HepG2 (cell line): ENCODE results near the gene GPR33. TPM values are rescaled to one million over a fixed set of nuclear protein-coding genes. Genes with fewer than 3 reads are reported as not detected.

Source experiments
- ATAC-seq: fragments of 200-7000 bp; cut with Tn5 transposase; 3 replicates; pipeline ENCODE4 v1.9.1; 2020; ENCODE audit warnings: mild to moderate bottlenecking, moderate library complexity
- BruUV-seq: library from RNA; stranded (reverse); fragments of 400-500 nt; replicated peaks from 2 replicates; lab custom pipeline; 2021; lab: Mats Ljungman, UMichigan
- CTCF ChIA-PET: fragments of 300-600 bp; formaldehyde crosslinking; extraction: SDS; loops from one replicate; lab custom pipeline; 2021; ENCODE audit warnings: low total read pairs, inconsistent platforms, low intra/inter-chr PET ratio; lab: Yijun Ruan, JAX
- POLR2A ChIA-PET: fragments of 350-600 bp; sonication (Branson Sonifier 250); formaldehyde crosslinking; loops from one replicate; lab custom pipeline; 2020; ENCODE audit warnings: antibody characterized with exemption, inconsistent platforms; lab: Yijun Ruan, JAX
- DNase-seq: peaks from one replicate; pipeline ENCODE4 v3.0.0-alpha.2; 2015; ENCODE audit warnings: low spot score
- FAIRE-seq: peaks from 3 replicates; lab custom pipeline; 2011; peaks lifted over from hg19 to GRCh38; lab: Jason Lieb, UNC
- H2AFZ ChIP-seq: one replicate; pipeline ENCODE4 v1.6.1; 2011; ENCODE audit warnings: low read length, inconsistent platforms
- H3K27ac ChIP-seq: fragments of 300-600 bp; 3 replicates; pipeline ENCODE4 v1.8.0; 2011; ENCODE audit warnings: mixed run types, mild to moderate bottlenecking, mixed read lengths, low read length, inconsistent platforms; ENCODE audit not compliant: insufficient read depth; ENCODE audit errors: extremely low read length
- H3K27me3 ChIP-seq, 2 experiments: fragments of 200-600 bp in 1 of 2; 2 replicates in 1 of 2; 3 replicates in 1 of 2; pipeline versions ENCODE4 v1.6.0 to v1.8.0; 2011; ENCODE audit warnings: low read length in 2 of 2, mild to moderate bottlenecking in 2 of 2, moderate library complexity in 2 of 2, inconsistent platforms in 1 of 2; ENCODE audit not compliant: insufficient read depth in 2 of 2, control insufficient read depth in 1 of 2
- H3K36me3 ChIP-seq, 2 experiments: fragments of 200-600 bp in 1 of 2; replicated peaks in 1 of 2; 2 replicates in 1 of 2; 3 replicates in 1 of 2; pipeline versions ENCODE4 v1.5.1 to v1.8.0; 2011; ENCODE audit warnings: low read length in 2 of 2, inconsistent platforms in 1 of 2; ENCODE audit not compliant: insufficient read depth in 2 of 2, control insufficient read depth in 1 of 2
- H3K4me1 ChIP-seq: 2 replicates; pipeline ENCODE4 v1.5.1; 2012; ENCODE audit warnings: low read length, inconsistent platforms; ENCODE audit not compliant: insufficient read depth
- H3K4me2 ChIP-seq: 2 replicates; pipeline ENCODE4 v1.6.0; 2011; ENCODE audit warnings: low read depth, low read length, inconsistent platforms
- H3K4me3 ChIP-seq, 3 experiments: fragments of 200-600 bp in 1 of 3; sonication (generic), shearing (Covaris generic) in 1 of 3; replicated peaks in 1 of 3; 2 replicates each; pipeline ENCODE4 v1.5.1; 2011 to 2016; ENCODE audit warnings: low read length in 3 of 3, inconsistent platforms in 2 of 3, low read depth in 2 of 3, mild to moderate bottlenecking in 2 of 3, control low read depth in 1 of 3, mixed read lengths in 1 of 3; ENCODE audit not compliant: insufficient read depth in 1 of 3
- H3K79me2 ChIP-seq: one replicate; pipeline ENCODE4 v1.6.1; 2011; ENCODE audit warnings: low read length, inconsistent platforms; ENCODE audit not compliant: insufficient read depth
- H3K9ac ChIP-seq: 2 replicates; pipeline ENCODE4 v1.6.0; 2011; ENCODE audit warnings: mild to moderate bottlenecking, low read depth, low read length, inconsistent platforms; ENCODE audit not compliant: insufficient read depth
- H3K9me3 ChIP-seq: 2 replicates; pipeline ENCODE4 v1.5.1; 2012; ENCODE audit warnings: mild to moderate bottlenecking, low read length
- H4K20me1 ChIP-seq: 2 replicates; pipeline ENCODE4 v1.6.0; 2011; ENCODE audit warnings: inconsistent platforms, mild to moderate bottlenecking, low read length, moderate library complexity; ENCODE audit not compliant: insufficient read depth
- MNT ChIP-seq: fragments of 450-650 bp; IDR thresholded peaks from 2 replicates; pipeline ENCODE4 v1.6.1; 2016
- THAP11 ChIP-seq: IDR thresholded peaks from 2 replicates; pipeline ENCODE4 v1.6.1; 2016; ENCODE audit warnings: missing biosample characterization, missing genetic modification reagents
- ZNF281 ChIP-seq: sonication (generic); formaldehyde crosslinking; IDR thresholded peaks from 2 replicates; pipeline ENCODE4 v1.4.0; 2020; ENCODE audit warnings: missing genetic modification reagents, borderline replicate concordance
- ZNF430 ChIP-seq: sonication (generic); formaldehyde crosslinking; IDR thresholded peaks from 2 replicates; pipeline ENCODE4 v1.9.0; 2021; ENCODE audit warnings: mild to moderate bottlenecking, missing genetic modification reagents
- WGBS: methylation state at CpG from one replicate; pipeline ENCODE4 v1.1.6; 2017; ENCODE audit warnings: low lambda C conversion rate; 5-methylcytosine and 5-hydroxymethylcytosine counted together
- in situ Hi-C: cut with HindIII; loops from 2 replicates; pipeline ENCODE4 v1.10.0; 2017; ENCODE audit warnings: low pct_unique_long_range_greater_than_20kb; ENCODE audit not compliant: extremely low pct_ligation_motif_present
- intact Hi-C: fragments of 100-400 bp; cut with micrococcal nuclease; formaldehyde crosslinking; loops from one replicate; pipeline ENCODE4 v1.10.0; 2022; ENCODE audit not compliant: unreplicated experiment
- polyA plus RNA-seq, 8 experiments: library from polyadenylated mRNA; depleted of rRNA in 3 of 8; stranded (reverse) in 7 of 8; unstranded in 1 of 8; fragments of >200 nt; fragmentation: Illumina TruSeq in 4 of 8; extraction: Trizol in 4 of 8; gene quantifications; 2 replicates each; pipeline versions ENCODE4 v1.2.1 to v1.2.3, GENCODE V29; 2011 to 2016; ENCODE audit warnings: low read depth in 4 of 8, missing spikeins in 1 of 8, mixed read lengths in 1 of 8; ENCODE audit not compliant: insufficient read depth in 1 of 8
- total RNA-seq, 5 experiments: library from RNA; depleted of rRNA; stranded (reverse); fragments of >200 nt; fragmentation: Illumina TruSeq; extraction: Trizol; gene quantifications; 2 replicates each; pipeline ENCODE4 v1.2.3, GENCODE V29; 2016; ENCODE audit warnings: low read depth in 1 of 5

GPR33 gene
- total and polyA plus RNA-seq, 2 of the 13 experiments (the other 11 are each of a cell fraction or from before 2014, with no cell fraction given): not detected

- ChIA-PET CTCF (no interaction called here), POLR2A (no interaction called here)
- no peak for FAIRE-seq
- Histone ChIP-seq H2AFZ (no peak overlapping the region), H3K4me3 (no peak overlapping the region), H3K36me3 (no peaks in the 10 kb centered on the region), H3K79me2 (no peaks in the 10 kb centered on the region), H3K9ac (no peak overlapping the region), H3K4me1 (peaks cover 16% of the 10 kb centered on the region), H3K9me3 (no peaks in the 10 kb centered on the region), H3K4me2 (no peak overlapping the region), H3K27me3 (no peaks in the 10 kb centered on the region), H4K20me1 (no peaks in the 10 kb centered on the region), H3K27ac (no peak overlapping the region)
- in situ Hi-C loops: no loop called here
- no TSS peak for BruUV-seq
- DNase-seq: no peak
- TF ChIP-seq MNT (0 out of 2 replicates have a peak, but pooled peaks have one; percentile 3), ZNF430 (CRISPR knock-in tag) (no peak), ZNF281 (CRISPR knock-in tag) (no peak), THAP11 (CRISPR knock-in tag) (no peak)
- ATAC-seq: no peak
- WGBS: 44% methylated on average over 7 of the region's 7 CpGs
- intact Hi-C loops: no loop called here
Measured at GRCh38 chr14:31530136-31530535, 42.3 kb upstream of the GPR33 start.
